Measurements from ENCODE around the gene CENPP.
"Not testable (repeated sequence)": the region's sequence is repeated elsewhere in the genome, so short reads cannot be mapped to it uniquely, and the experiment has no call there.

CENPP gene

GRCh38 chr9:92616655-92617111 lies 290.9 kb downstream of the CENPP start:
- DNase-seq (ENCODE audit: low read depth) = no peak

GRCh38 chr9:92617195-92617813 lies 291.6 kb downstream of the CENPP start:
- DNase-seq (ENCODE audit: low read depth) = no peak

DNA sequence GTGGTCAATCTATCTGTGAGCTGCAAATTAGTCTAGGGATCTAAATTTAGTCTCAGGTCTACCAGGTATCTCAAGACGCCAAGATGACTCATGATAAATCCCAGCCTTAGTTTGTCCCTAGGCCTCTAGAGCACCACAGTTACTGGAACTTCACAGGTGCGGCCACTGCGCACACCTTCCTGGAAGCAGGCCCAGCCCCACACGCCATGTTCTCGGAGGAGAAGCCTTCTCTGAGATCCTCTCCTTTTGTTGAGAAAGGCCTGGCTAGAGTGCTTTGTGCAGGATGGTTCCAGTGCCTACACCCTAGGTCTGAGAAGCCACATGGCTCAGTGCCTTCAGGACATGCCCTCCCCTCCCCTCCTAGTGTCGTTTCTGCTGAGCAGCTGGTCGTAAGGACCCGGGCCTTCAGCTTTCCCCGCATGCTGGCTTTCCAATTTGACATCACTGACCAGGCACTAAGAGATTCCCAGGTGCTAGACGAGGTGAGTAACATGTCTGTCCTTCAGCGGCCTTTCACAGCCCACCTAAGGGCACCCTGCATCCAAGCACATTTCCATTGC lies 292.3 kb downstream of the CENPP start:
- DNase-seq (ENCODE audit: low read depth) = no peak

DNA sequence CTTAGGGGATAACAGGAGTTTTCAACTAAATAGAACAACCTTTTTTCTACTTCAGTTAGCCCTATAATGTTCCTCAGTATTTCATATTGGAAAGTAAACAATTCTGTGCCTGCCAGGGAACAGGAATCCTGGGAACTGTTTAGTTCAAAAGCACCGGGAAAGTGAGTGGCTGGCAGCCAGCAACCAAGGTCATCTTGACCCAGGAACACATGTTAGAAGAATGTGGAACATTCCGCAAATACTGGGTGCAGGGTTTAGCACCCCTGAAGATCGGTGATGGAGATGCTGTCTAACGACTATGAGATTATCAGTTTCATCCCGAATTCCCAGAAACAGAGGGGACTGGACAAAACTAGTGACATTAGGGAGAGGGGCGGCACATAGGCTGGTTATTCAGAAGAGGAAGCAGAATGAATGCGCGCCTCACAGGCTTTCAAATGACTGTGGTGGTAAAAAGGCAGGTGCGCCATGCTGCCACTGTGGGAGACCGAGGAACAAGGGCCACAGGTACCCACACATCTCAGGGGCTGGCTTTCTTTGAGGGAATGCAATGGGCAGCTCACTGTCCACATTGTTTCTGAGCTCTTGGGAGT lies 293.0 kb downstream of the CENPP start:
- no peak for DNase-seq (ENCODE audit: low read depth)

- DNase-seq (ENCODE audit: low read depth) = no peak
Observed at GRCh38 chr9:92619601-92620300, 294.0 kb downstream of the CENPP start.

DNA sequence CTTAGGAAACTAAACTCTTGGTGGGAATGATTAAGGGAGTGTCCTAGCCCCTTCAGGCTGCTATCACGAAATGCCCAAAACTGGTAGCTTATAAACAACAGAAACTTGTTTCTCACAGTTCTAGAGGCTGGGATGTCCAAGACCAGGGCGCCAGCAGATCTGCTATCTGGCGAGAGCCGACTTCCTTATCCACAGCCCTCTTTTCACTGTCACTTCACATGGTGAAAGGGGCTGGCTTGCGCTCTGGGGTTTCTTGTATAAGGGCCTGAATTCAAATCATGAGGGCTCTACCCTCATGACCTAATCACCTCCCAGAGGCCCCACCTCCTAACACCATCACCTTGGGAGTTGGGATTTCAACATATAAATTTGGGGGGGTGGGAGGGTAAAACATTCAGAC lies 295.1 kb downstream of the CENPP start:
- DNase-seq (ENCODE audit: low read depth) = no peak

- not testable (repeated sequence) for DNase-seq (ENCODE audit: low read depth)
Observed at GRCh38 chr9:92623936-92624335, 298.2 kb downstream of the CENPP start.

DNA sequence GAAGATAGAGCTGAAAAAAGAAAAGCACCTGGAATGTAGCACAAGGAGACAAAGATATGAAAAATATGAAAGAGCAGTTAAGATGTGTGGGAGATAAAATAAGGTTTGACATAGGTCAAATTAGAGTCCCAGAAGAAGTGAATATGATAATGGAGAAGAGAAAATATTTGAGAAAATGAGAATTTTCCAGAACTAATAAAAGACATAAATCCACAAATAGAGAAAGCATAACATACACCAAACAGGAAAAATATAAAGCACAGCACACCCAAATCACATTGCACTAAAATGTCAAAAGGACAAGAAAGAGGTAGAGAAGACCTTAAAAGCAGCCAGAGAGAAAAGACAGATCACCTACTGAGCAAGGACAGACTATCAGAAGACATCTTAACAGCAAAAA lies 300.7 kb downstream of the CENPP start:
- no peak for DNase-seq (ENCODE audit: low read depth)

- DNase-seq (ENCODE audit: low read depth) = no peak
Observed at GRCh38 chr9:92627651-92628050, 301.9 kb downstream of the CENPP start.

DNA sequence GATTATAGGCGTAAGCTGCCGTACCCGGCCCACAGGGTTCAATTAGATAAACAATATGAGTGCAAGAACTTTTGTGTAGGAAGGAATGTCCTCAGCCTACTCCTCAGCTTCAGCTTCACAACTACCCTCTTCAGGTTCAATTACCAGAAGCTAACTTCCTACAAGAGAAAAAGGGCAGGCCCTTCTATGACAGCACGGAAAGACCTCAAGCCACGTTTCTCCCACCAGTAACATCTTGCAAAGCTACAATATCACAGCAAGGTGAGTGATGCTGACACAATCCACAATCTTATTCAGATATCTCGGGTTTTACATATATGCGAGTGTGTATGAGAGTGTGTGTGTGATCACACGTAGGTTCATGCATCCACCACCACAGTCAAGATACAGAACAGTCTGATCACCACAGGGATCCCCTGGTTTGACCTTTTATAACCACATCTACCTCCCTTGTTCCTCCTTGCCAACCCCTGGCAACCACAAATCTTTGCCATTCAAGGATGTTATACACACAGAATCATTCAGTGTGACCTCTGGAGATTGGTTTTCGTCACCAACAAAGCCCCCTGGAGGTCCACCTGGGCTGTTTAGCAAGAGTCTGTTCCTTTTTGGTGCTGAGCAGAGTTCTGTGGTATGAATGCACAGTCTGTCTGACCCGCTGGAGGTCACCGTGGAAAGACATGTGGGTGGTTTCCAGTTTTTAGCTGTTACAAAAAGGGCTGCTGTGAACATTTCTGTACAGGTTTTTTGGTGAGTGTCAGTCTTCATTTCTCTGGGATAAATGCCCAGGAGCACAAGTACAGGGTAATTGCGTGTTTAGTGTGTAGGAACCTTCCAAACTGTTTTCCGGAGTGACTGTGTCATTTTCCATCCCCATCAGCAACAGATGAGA lies 305.9 kb downstream of the CENPP start:
- DNase-seq (ENCODE audit: low read depth) = no peak

DNA sequence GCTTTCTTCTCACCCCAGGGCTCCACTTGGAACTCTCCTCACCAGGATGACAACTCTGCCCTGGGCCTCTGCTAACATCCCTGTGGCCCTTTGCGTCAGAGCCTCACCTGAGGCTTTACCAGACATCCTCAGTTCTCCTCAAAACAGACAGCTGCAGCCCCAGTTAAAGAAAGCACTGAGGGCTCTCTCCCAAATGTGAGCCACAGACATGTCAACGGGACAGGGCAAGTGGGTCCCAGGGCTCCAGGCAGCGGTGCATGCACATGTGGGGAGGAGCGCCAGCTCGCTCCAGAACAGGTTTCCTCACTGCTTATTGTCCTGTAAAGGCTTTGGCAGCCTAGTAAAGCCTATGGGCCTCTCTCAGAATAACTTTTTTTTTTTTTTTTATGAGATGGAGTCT lies 306.9 kb downstream of the CENPP start:
- no peak for DNase-seq (ENCODE audit: low read depth)

- DNase-seq (ENCODE audit: low read depth) = no peak
Observed at GRCh38 chr9:92633614-92634278, 308.0 kb downstream of the CENPP start.

- peak; percentile 78 for DNase-seq (ENCODE audit: low read depth)
Observed at GRCh38 chr9:92634712-92635605, 309.2 kb downstream of the CENPP start.

DNA sequence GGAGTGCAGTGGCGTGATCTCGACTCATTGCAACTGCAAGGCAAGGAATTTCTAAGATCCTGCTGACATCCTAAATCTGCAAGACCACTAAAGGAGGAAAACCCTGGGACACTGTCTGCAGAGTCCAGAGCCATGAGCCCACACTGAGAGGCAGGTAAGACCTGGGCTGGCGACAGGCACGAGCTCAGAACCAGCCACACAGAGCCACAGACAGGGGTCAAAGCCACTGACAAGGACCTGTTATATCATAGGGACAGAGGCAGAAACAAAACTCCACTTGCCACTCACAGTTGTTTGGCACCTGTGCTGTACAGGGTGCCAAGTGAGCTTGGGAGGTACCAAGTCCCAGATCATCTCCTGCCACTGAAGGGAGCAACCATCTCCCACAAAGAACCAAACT lies 310.0 kb downstream of the CENPP start:
- DNase-seq (ENCODE audit: low read depth) = no peak

- no peak for DNase-seq (ENCODE audit: low read depth)
Observed at GRCh38 chr9:92636627-92637026, 310.9 kb downstream of the CENPP start.

DNA sequence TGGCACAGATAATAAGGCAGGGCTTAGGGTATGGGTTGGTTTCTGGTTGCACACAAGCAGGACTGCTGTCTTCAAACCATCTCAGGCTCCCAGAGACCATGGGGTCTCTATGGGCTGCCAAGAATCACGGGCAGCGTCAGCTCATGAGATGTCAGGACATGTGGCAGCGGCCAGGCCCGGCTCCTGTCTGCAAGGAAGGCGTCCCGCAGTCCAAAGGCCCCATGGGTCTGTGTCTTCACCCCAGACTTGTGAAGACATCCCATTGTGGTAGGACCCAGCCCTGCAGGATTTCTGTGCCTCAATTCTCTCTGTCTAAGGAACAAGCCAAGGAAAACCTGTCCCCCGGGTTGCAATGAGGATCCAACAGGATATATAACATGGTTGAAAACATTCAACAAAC lies 311.6 kb downstream of the CENPP start:
- DNase-seq (ENCODE audit: low read depth) = no peak

DNA sequence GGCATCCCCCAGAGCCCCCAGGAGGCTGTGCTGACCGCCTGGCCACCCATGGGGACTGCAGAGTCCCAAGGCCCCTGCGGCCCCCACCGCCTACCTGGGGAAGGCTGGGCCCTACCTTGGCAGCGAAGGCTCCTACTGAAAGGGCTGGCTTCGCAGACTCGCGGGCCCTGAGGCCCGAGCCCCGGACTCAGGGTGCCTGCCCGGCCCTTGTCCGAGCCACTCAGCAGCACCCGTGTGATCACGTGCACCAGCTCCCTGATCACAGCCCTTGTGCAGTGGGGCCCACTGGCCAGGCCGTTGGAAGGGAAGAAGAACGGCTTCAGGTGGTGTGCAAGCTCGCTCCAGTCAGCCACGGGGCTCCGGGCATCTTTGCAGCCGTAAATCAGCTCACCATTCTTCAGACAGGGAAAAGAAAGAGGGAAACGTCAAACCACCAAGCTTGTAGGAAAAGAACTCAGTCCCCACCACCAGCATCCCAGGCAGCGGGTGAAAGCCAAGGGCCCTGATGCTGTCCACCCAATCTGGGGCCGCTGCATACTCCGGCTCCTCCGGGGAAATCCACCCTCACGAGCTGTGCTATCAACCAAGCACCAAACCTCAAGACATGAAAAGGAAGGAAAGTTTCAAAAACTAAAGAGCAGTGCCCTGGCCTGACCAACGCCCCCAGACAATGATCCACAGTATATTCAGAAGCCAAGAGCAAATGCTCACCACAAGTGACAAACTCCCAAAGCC lies 312.3 kb downstream of the CENPP start:
- no peak for DNase-seq (ENCODE audit: low read depth)

GRCh38 chr9:92638621-92639101 lies 312.9 kb downstream of the CENPP start:
- no peak for DNase-seq (ENCODE audit: low read depth)

DNA sequence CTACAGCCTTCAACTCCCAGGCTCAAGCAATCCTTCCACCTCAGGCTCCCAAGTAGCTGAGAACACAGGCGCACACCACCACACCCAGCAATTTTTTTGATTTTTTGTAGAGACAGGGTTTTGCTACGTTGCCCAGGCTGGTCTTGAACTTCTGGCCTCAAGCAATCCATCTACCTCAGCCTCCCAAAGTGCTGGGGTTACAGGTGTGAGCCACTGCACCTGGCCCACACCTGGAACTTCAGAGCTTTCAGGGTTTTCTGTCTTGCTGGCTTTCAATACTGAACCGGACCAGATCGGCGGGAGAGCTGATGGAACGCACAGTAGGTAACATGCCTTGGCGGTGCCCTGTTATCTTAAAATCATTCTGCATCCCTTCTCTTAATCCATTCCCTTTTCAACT lies 313.4 kb downstream of the CENPP start:
- DNase-seq (ENCODE audit: low read depth) = no peak

DNA sequence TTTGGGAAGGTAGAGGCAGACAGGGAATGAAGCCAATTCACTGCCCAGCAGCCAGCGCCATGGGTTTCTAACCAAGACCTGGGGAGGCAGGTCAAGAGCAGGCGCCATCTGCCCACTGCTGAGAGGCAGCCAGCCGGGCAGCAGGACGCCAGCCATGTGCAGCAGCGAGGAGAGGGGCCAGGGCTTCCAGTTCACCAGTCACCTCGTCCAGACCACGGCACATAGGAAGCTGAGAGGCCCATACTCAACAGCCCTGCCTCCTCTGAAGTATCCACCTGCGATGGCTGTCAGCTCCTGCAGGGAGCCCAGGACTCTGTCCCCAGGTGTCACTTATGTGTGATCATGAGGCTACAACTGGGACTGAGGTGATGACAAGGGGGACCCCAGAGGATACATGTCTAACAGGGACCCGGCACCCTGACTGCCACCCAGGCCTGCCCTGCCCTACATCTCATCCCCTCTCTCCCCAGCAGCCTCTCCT lies 314.1 kb downstream of the CENPP start:
- DNase-seq (ENCODE audit: low read depth) = no peak

Measured in ELR (cell line).